Vagina (tissue), 2 donors: Measurements from ENCODE around the gene SEMA5B.

Source experiments
- POLR2A ChIP-seq, 2 donors: fragments of 450-650 bp; IDR thresholded peaks; one replicate each; pipeline ENCODE4 v1.6.1; 2017; ENCODE audit warnings: antibody characterized with exemption in 2 of 2, mild to moderate bottlenecking in 2 of 2, moderate library complexity in 2 of 2
- TF ChIP-seq, protein P1 (sequence below), 3 experiments: fragments of 450-650 bp in 2 of 3; fragments of 200-600 bp in 1 of 3; sonication (generic) in 1 of 3; IDR thresholded peaks; one replicate each; pipeline ENCODE4 v1.5.1; 2017 to 2019; ENCODE audit warnings: antibody characterized with exemption in 3 of 3, mild to moderate bottlenecking in 2 of 3, moderate library complexity in 2 of 3

- TF ChIP-seq, protein P1, sequence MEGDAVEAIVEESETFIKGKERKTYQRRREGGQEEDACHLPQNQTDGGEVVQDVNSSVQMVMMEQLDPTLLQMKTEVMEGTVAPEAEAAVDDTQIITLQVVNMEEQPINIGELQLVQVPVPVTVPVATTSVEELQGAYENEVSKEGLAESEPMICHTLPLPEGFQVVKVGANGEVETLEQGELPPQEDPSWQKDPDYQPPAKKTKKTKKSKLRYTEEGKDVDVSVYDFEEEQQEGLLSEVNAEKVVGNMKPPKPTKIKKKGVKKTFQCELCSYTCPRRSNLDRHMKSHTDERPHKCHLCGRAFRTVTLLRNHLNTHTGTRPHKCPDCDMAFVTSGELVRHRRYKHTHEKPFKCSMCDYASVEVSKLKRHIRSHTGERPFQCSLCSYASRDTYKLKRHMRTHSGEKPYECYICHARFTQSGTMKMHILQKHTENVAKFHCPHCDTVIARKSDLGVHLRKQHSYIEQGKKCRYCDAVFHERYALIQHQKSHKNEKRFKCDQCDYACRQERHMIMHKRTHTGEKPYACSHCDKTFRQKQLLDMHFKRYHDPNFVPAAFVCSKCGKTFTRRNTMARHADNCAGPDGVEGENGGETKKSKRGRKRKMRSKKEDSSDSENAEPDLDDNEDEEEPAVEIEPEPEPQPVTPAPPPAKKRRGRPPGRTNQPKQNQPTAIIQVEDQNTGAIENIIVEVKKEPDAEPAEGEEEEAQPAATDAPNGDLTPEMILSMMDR (IDR thresholded peaks at IDR 0.05) = no peak
- no peak for TF ChIP-seq POLR2A (IDR thresholded peaks at IDR 0.05)
These were observed 86.0 kb downstream of the SEMA5B start for GRCh38 chr3:122941228-122942206.
